OCI-LY1 (cell line): ENCODE data around the gene BRD1.

Experiments
- EZH2 ChIP-seq: fragments of 200-600 bp; sonication (generic), shearing (Covaris generic); IDR thresholded peaks from 2 replicates; pipeline ENCODE4 v1.8.0; 2017; ENCODE audit warnings: borderline replicate concordance, mixed run types, mild to moderate bottlenecking, antibody characterized with exemption, low read length, moderate library complexity, mixed read lengths
- TF ChIP-seq, protein P1 (sequence below): fragments of 200-600 bp; sonication (generic), shearing (Covaris generic); IDR thresholded peaks from 2 replicates; pipeline ENCODE4 v1.5.1; 2017; ENCODE audit warnings: mild to moderate bottlenecking, antibody characterized with exemption, low read length, moderate library complexity, mixed read lengths

DNA sequence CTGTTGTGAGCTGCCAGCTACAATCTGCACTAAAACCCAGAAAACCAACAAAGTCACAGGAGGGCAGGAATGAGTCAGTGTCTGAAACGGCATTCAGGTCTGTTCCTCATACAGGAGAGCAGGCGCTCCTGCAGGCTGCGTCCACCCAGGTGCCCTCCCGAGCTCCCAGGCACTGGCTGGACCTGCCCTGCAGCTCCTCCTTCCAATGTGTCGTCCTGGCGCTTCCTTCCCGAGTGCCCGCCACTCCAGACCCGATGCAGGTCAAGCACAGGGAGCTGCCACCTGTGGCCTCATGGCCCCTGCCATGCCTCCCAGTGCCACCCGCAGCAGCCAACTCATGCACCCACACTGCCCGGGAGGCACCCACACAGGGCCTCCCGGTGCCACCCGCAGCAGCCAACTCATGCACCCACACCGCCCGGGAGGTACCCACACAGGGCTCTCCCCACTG, 12.0 kb downstream of the BRD1 start:
- TF ChIP-seq, protein P1, sequence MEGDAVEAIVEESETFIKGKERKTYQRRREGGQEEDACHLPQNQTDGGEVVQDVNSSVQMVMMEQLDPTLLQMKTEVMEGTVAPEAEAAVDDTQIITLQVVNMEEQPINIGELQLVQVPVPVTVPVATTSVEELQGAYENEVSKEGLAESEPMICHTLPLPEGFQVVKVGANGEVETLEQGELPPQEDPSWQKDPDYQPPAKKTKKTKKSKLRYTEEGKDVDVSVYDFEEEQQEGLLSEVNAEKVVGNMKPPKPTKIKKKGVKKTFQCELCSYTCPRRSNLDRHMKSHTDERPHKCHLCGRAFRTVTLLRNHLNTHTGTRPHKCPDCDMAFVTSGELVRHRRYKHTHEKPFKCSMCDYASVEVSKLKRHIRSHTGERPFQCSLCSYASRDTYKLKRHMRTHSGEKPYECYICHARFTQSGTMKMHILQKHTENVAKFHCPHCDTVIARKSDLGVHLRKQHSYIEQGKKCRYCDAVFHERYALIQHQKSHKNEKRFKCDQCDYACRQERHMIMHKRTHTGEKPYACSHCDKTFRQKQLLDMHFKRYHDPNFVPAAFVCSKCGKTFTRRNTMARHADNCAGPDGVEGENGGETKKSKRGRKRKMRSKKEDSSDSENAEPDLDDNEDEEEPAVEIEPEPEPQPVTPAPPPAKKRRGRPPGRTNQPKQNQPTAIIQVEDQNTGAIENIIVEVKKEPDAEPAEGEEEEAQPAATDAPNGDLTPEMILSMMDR, result no peak
- no peak for TF ChIP-seq EZH2
